Keratinocyte (primary cell): ENCODE measurements around the gene CEP152. TPM values are rescaled to one million over a fixed set of nuclear protein-coding genes. Genes with fewer than 3 reads are reported as not detected.

Source experiments
- DNase-seq: peaks from one replicate; pipeline ENCODE4 v3.0.0-alpha.2; 2011; ENCODE audit warnings: low read depth, missing footprints, low spot score
- FAIRE-seq: peaks from 2 replicates; lab custom pipeline; 2011; peaks lifted over from hg19 to GRCh38; lab: Jason Lieb, UNC
- H2AFZ ChIP-seq: 2 replicates; pipeline ENCODE4 v1.6.0; 2012; ENCODE audit warnings: low read length, control low read depth, inconsistent platforms; ENCODE audit not compliant: control insufficient read depth
- H3K27ac ChIP-seq: 2 replicates; pipeline ENCODE4 v1.5.1; 2011; ENCODE audit warnings: low read length; ENCODE audit not compliant: control insufficient read depth, insufficient read depth
- H3K27me3 ChIP-seq: 3 replicates; pipeline ENCODE4 v1.6.0; 2011; ENCODE audit warnings: low read length; ENCODE audit not compliant: control insufficient read depth, insufficient read depth; ENCODE audit errors: extremely low read depth
- H3K36me3 ChIP-seq, 2 experiments: 2 replicates in 1 of 2; 3 replicates in 1 of 2; pipeline ENCODE4 v1.5.1; 2011; ENCODE audit warnings: low read length in 2 of 2, mild to moderate bottlenecking in 1 of 2; ENCODE audit not compliant: control insufficient read depth in 2 of 2, insufficient read depth in 2 of 2; ENCODE audit errors: extremely low read depth in 1 of 2
- H3K4me1 ChIP-seq: 3 replicates; pipeline ENCODE4 v1.5.1; 2011; ENCODE audit warnings: low read length; ENCODE audit not compliant: control insufficient read depth, insufficient read depth; ENCODE audit errors: extremely low read depth
- H3K4me2 ChIP-seq: 3 replicates; pipeline ENCODE4 v1.6.0; 2011; ENCODE audit warnings: low read depth, low read length; ENCODE audit not compliant: control insufficient read depth, insufficient read depth; ENCODE audit errors: extremely low read depth
- H3K4me3 ChIP-seq, 3 experiments: fragments of 200-600 bp in 1 of 3; sonication (generic) in 1 of 3; 2 replicates in 2 of 3; 3 replicates in 1 of 3; pipeline ENCODE4 v1.5.1; 2011 to 2016; ENCODE audit warnings: low read length in 3 of 3, mild to moderate bottlenecking in 3 of 3, control low read depth in 2 of 3, inconsistent platforms in 1 of 3, low read depth in 1 of 3, mixed read lengths in 1 of 3, mixed run types in 1 of 3, moderate library complexity in 1 of 3; ENCODE audit not compliant: control insufficient read depth in 2 of 3, insufficient read depth in 2 of 3; ENCODE audit errors: extremely low read depth in 1 of 3
- H3K79me2 ChIP-seq: 2 replicates; pipeline ENCODE4 v1.6.0; 2012; ENCODE audit warnings: low read length; ENCODE audit not compliant: control insufficient read depth, insufficient read depth
- H3K9ac ChIP-seq: 3 replicates; pipeline ENCODE4 v1.6.0; 2011; ENCODE audit warnings: low read length; ENCODE audit not compliant: control insufficient read depth, insufficient read depth; ENCODE audit errors: extremely low read depth
- H3K9me1 ChIP-seq: 3 replicates; pipeline ENCODE4 v1.6.0; 2011; ENCODE audit warnings: low read length; ENCODE audit not compliant: control insufficient read depth, insufficient read depth; ENCODE audit errors: extremely low read depth
- H3K9me3 ChIP-seq: 2 replicates; pipeline ENCODE4 v1.5.1; 2012; ENCODE audit warnings: low read depth, low read length; ENCODE audit not compliant: control insufficient read depth
- H4K20me1 ChIP-seq: 3 replicates; pipeline ENCODE4 v1.6.0; 2011; ENCODE audit warnings: low read length; ENCODE audit not compliant: control insufficient read depth, insufficient read depth; ENCODE audit errors: extremely low read depth
- EZH2 ChIP-seq: IDR thresholded peaks from one replicate; pipeline ENCODE4 v1.6.1; 2012; ENCODE audit warnings: inconsistent platforms, mild to moderate bottlenecking, low read length, moderate library complexity
- dilution Hi-C: fragments of 300-500 bp; cut with MboI; formaldehyde crosslinking; loops from one replicate; pipeline ENCODE4 v1.7.0; 2020; ENCODE audit warnings: low sequenced_read_pairs; ENCODE audit not compliant: extremely low pct_ligation_motif_present
- polyA plus RNA-seq, 5 experiments: library from polyadenylated mRNA; depleted of rRNA in 3 of 5; stranded (reverse) in 3 of 5; stranded (forward) in 1 of 5; unstranded in 1 of 5; fragments of >200 nt; gene quantifications; 1 replicate in 1 of 5; 2 replicates in 3 of 5; 3 replicates in 1 of 5; pipeline versions ENCODE4 v1.2.1 to v1.2.3, GENCODE V29; 2011 to 2012; ENCODE audit warnings: missing spikeins in 2 of 5, low read depth in 1 of 5, low replicate concordance in 1 of 5
- TF ChIP-seq, protein P1 (sequence below), 3 experiments: IDR thresholded peaks in 1 of 3; conservative IDR thresholded peaks in 1 of 3; optimal IDR thresholded peaks in 1 of 3; 2 replicates in 2 of 3; 3 replicates in 1 of 3; pipeline versions ENCODE3 to v1.5.1; 2011; ENCODE audit warnings: low read length in 3 of 3, mild to moderate bottlenecking in 3 of 3, moderate library complexity in 2 of 3, control low read depth in 1 of 3, inconsistent platforms in 1 of 3; ENCODE audit not compliant: insufficient read depth in 2 of 3; ENCODE audit errors: extremely low read depth in 1 of 3

The CEP152 gene
- polyA plus RNA-seq, 1 donor (not counting 4 experiments of a cell fraction or from before 2014, with no cell fraction given): 4.0 TPM

- H3K36me3 ChIP-seq: peaks cover 0 to 8% of the 10 kb centered on the region in 2 experiments
- FAIRE-seq: no peak
- dilution Hi-C loops: no loop called here
- no peak overlapping the region for H2AFZ ChIP-seq
- no peaks in the 10 kb centered on the region for H3K27me3 ChIP-seq
- H4K20me1 ChIP-seq: no peaks in the 10 kb centered on the region
- H3K9me3 ChIP-seq: no peaks in the 10 kb centered on the region
- no peak overlapping the region for H3K27ac ChIP-seq
- H3K4me2 ChIP-seq: no peak overlapping the region
- TF ChIP-seq EZH2: no peak
- TF ChIP-seq, protein P1, sequence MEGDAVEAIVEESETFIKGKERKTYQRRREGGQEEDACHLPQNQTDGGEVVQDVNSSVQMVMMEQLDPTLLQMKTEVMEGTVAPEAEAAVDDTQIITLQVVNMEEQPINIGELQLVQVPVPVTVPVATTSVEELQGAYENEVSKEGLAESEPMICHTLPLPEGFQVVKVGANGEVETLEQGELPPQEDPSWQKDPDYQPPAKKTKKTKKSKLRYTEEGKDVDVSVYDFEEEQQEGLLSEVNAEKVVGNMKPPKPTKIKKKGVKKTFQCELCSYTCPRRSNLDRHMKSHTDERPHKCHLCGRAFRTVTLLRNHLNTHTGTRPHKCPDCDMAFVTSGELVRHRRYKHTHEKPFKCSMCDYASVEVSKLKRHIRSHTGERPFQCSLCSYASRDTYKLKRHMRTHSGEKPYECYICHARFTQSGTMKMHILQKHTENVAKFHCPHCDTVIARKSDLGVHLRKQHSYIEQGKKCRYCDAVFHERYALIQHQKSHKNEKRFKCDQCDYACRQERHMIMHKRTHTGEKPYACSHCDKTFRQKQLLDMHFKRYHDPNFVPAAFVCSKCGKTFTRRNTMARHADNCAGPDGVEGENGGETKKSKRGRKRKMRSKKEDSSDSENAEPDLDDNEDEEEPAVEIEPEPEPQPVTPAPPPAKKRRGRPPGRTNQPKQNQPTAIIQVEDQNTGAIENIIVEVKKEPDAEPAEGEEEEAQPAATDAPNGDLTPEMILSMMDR (optimal IDR thresholded peaks at IDR 0.05 in 1 of 3, IDR thresholded peaks at IDR 0.05 in 1 of 3, conservative IDR thresholded peaks at IDR 0.05 in 1 of 3; ENCODE audit: extremely low read depth in 1 of 3, insufficient read depth in 2 of 3, low read length in 3 of 3): no peak
- no peak overlapping the region for H3K4me3 ChIP-seq
- H3K9ac ChIP-seq: no peak overlapping the region
- no peaks in the 10 kb centered on the region for H3K9me1 ChIP-seq
- H3K79me2 ChIP-seq: no peaks in the 10 kb centered on the region
- no peak for DNase-seq
- H3K4me1 ChIP-seq: no peaks in the 10 kb centered on the region
These were observed 29.9 kb downstream of the CEP152 start for GRCh38 chr15:48781017-48781416.

GRCh38 chr15:48778331-48778730, 32.5 kb downstream of the CEP152 start:
- dilution Hi-C loops: no loop called here
- no peaks in the 10 kb centered on the region for H4K20me1 ChIP-seq
- no peaks in the 10 kb centered on the region for H3K79me2 ChIP-seq
- H3K4me3 ChIP-seq: no peak overlapping the region
- H3K9ac ChIP-seq: no peak overlapping the region
- no peaks in the 10 kb centered on the region for H3K4me1 ChIP-seq
- FAIRE-seq: no peak
- no peak overlapping the region for H3K27ac ChIP-seq
- H3K36me3 ChIP-seq: peaks cover 0 to 8% of the 10 kb centered on the region in 2 experiments
- no peak overlapping the region for H2AFZ ChIP-seq
- no peaks in the 10 kb centered on the region for H3K9me1 ChIP-seq
- no peaks in the 10 kb centered on the region for H3K27me3 ChIP-seq
- no peak for DNase-seq
- no peak for TF ChIP-seq EZH2
- TF ChIP-seq, protein P1 (optimal IDR thresholded peaks at IDR 0.05 in 1 of 3, IDR thresholded peaks at IDR 0.05 in 1 of 3, conservative IDR thresholded peaks at IDR 0.05 in 1 of 3; ENCODE audit: extremely low read depth in 1 of 3, insufficient read depth in 2 of 3, low read length in 3 of 3): no peak
- no peaks in the 10 kb centered on the region for H3K9me3 ChIP-seq
- no peak overlapping the region for H3K4me2 ChIP-seq
